Transverse colon (tissue), 4 donors: ENCODE results near the gene INA. TPM values are rescaled to one million over a fixed set of nuclear protein-coding genes. Genes with fewer than 3 reads are reported as not detected.

Experiments used
- DNase-seq: peaks from one replicate; pipeline ENCODE4 v3.0.0-alpha.2; 2019
- H3K27ac ChIP-seq, 4 donors: fragments of 200-600 bp; sonication (generic); 2 replicates each; pipeline ENCODE4 v1.5.1; 2016 to 2018; ENCODE audit warnings: inconsistent platforms in 4 of 4
- H3K27me3 ChIP-seq: fragments of 200-600 bp; sonication (generic); 2 replicates; pipeline ENCODE4 v1.5.1; 2017; ENCODE audit warnings: inconsistent platforms
- H3K36me3 ChIP-seq, 4 donors: fragments of 200-600 bp; sonication (generic); 2 replicates each; pipeline ENCODE4 v1.5.1; 2017 to 2019; ENCODE audit warnings: inconsistent platforms in 4 of 4
- H3K4me1 ChIP-seq, 4 donors: fragments of 200-600 bp; sonication (generic); 2 replicates each; pipeline ENCODE4 v1.5.1; 2017 to 2020; ENCODE audit warnings: inconsistent platforms in 4 of 4
- H3K4me3 ChIP-seq, 4 donors: fragments of 200-600 bp; sonication (generic); 1 replicate in 1 of 4; 2 replicates in 3 of 4; pipeline versions ENCODE4 v1.5.1 to v1.6.1; 2017 to 2019; ENCODE audit warnings: inconsistent platforms in 4 of 4
- H3K9me3 ChIP-seq, 2 donors: fragments of 200-600 bp; sonication (generic); 2 replicates each; pipeline ENCODE4 v1.5.1; 2017 to 2019; ENCODE audit warnings: inconsistent platforms in 2 of 2
- CTCF ChIP-seq, 5 experiments: fragments of 200-600 bp in 3 of 5; fragments of 450-650 bp in 2 of 5; sonication (generic) in 3 of 5; IDR thresholded peaks; 1 replicate in 2 of 5; 2 replicates in 3 of 5; pipeline ENCODE4 v1.5.1; 2016 to 2017; ENCODE audit warnings: antibody characterized with exemption in 5 of 5, inconsistent platforms in 3 of 5, mild to moderate bottlenecking in 2 of 5, moderate library complexity in 1 of 5
- EP300 ChIP-seq: sonication (generic); formaldehyde crosslinking; IDR thresholded peaks from one replicate; pipeline ENCODE4 v1.6.1; 2017; ENCODE audit warnings: antibody characterized with exemption, low read depth
- POLR2A ChIP-seq: fragments of 450-650 bp; IDR thresholded peaks from one replicate; pipeline ENCODE4 v1.6.1; 2016; ENCODE audit warnings: antibody characterized with exemption, mild to moderate bottlenecking, moderate library complexity
- POLR2AphosphoS5 ChIP-seq, 3 donors: sonication (generic); formaldehyde crosslinking; IDR thresholded peaks; one replicate each; pipeline ENCODE4 v1.6.1; 2016; ENCODE audit warnings: antibody characterized with exemption in 3 of 3
- WGBS, 2 donors: methylation state at CpG; one replicate each; pipeline ENCODE4 v1.1.5; 2018; ENCODE audit warnings: low coverage in 1 of 2; 5-methylcytosine and 5-hydroxymethylcytosine counted together
- in situ Hi-C, 4 donors: fragments of 200-750 bp; cut with MboI; loops; one replicate each; pipeline versions ENCODE4 v1.15.0 to v1.15.1; 2017; ENCODE audit warnings: low sequenced_read_pairs in 3 of 4, low pct_ligation_motif_present in 1 of 4, low pct_unique_long_range_greater_than_20kb in 1 of 4
- intact Hi-C: fragments of 100-400 bp; cut with DNase I; formaldehyde crosslinking; loops from one replicate; pipeline ENCODE4 v1.15.1; 2023; ENCODE audit warnings: low total_unique reads
- total RNA-seq, 4 donors: library from RNA; depleted of rRNA; stranded (reverse); fragments of >200 nt; gene quantifications; one replicate each; pipeline ENCODE4 v1.1.0, GENCODE V29; 2016

The INA gene
- total RNA-seq, 4 donors from 2014 or later, result 0.60 to 1.1 (median 0.95) TPM

GRCh38 chr10:103307594-103307993 lies 30.7 kb downstream of the INA start:
- H3K9me3 ChIP-seq, result no peaks in the 10 kb centered on the region
- no peak overlapping the region for H3K4me3 ChIP-seq
- no peaks in the 10 kb centered on the region for H3K4me1 ChIP-seq
- no peak overlapping the region for H3K27ac ChIP-seq
- WGBS, 2 donors, result 69 to 76% methylated on average over 3 to 5 of the region's 5 CpGs
- intact Hi-C loops, result no loop called here
- H3K36me3 ChIP-seq, result peaks cover 0 to 4% (median 0%) of the 10 kb centered on the region in 4 donors
- no peak for DNase-seq
- H3K27me3 ChIP-seq, result no peaks in the 10 kb centered on the region
- TF ChIP-seq CTCF (IDR thresholded peaks at IDR 0.05) (no peak), EP300 (no peak)
- in situ Hi-C loops, result no loop called here

GRCh38 chr10:103310197-103310596 lies 33.3 kb downstream of the INA start:
- Histone ChIP-seq H3K36me3 (peaks cover 0 to 8% (median 0%) of the 10 kb centered on the region in 4 donors), H3K27ac (no peak overlapping the region), H3K9me3 (no peaks in the 10 kb centered on the region), H3K4me1 (no peaks in the 10 kb centered on the region), H3K27me3 (no peaks in the 10 kb centered on the region), H3K4me3 (no peak overlapping the region)
- in situ Hi-C loops, result no loop called here
- intact Hi-C loops, result no loop called here
- TF ChIP-seq CTCF (IDR thresholded peaks at IDR 0.05) (no peak), POLR2A (no peak), EP300 (no peak), POLR2AphosphoS5 (IDR thresholded peaks at IDR 0.05) (no peak)
- WGBS, 2 donors, result 80 to 94% methylated on average over 1 of the region's 1 CpG
- DNase-seq, result no peak

GRCh38 chr10:103316087-103316486 lies 39.1 kb downstream of the INA start:
- TF ChIP-seq POLR2A (no peak), POLR2AphosphoS5 (IDR thresholded peaks at IDR 0.05) (no peak), EP300 (no peak), CTCF (IDR thresholded peaks at IDR 0.05) (no peak)
- Histone ChIP-seq H3K36me3 (peaks cover 0 to 17% (median 5%) of the 10 kb centered on the region in 4 donors), H3K9me3 (no peaks in the 10 kb centered on the region), H3K27me3 (no peaks in the 10 kb centered on the region), H3K4me3 (no peak overlapping the region), H3K4me1 (no peaks in the 10 kb centered on the region), H3K27ac (no peak overlapping the region)
- in situ Hi-C loops (no loop called here), intact Hi-C loops (no loop called here)
- no peak for DNase-seq

GRCh38 chr10:103327906-103328305 lies 51.0 kb downstream of the INA start:
- intact Hi-C loops, result no loop called here
- no peak for DNase-seq
- WGBS, 2 donors, result 91 to 97% methylated on average over 5 to 7 of the region's 7 CpGs
- H3K9me3 ChIP-seq, result no peaks in the 10 kb centered on the region
- no peak overlapping the region for H3K4me3 ChIP-seq
- H3K27ac ChIP-seq, result no peak overlapping the region
- in situ Hi-C loops, result no loop called here
- no peaks in the 10 kb centered on the region for H3K27me3 ChIP-seq
- TF ChIP-seq CTCF (IDR thresholded peaks at IDR 0.05), result no peak
- no peak for TF ChIP-seq EP300
- TF ChIP-seq POLR2A, result no peak
- no peak for TF ChIP-seq POLR2AphosphoS5 (IDR thresholded peaks at IDR 0.05)
- H3K4me1 ChIP-seq, result no peaks in the 10 kb centered on the region
- H3K36me3 ChIP-seq, result peaks cover 0 to 27% (median 13%) of the 10 kb centered on the region in 4 donors
